Activated T-cell treated with anti-CD3 and anti-CD28 coated beads, Interleukin-2, amount 50 U/mL, for 4 hours (primary cell): ENCODE data around the gene TFR2. TPM values are rescaled to one million over a fixed set of nuclear protein-coding genes. Genes with fewer than 3 reads are reported as not detected.

Experiments used
- ATAC-seq, 2 donors: fragments of 200-7000 bp; cut with Tn5 transposase; one replicate each; pipeline ENCODE4 v1.10.0; 2021
- DNase-seq: peaks from one replicate; pipeline ENCODE4 v3.0.0-alpha.2; 2020
- H3K27me3 Mint-ChIP-seq: one replicate; pipeline ENCODE4 v1.8.0; 2021; ENCODE audit warnings: low read depth, mixed read lengths
- H3K36me3 Mint-ChIP-seq: one replicate; pipeline ENCODE4 v1.8.0; 2022; ENCODE audit warnings: mixed read lengths; ENCODE audit not compliant: insufficient read depth
- H3K4me1 Mint-ChIP-seq: one replicate; pipeline ENCODE4 v1.8.0; 2021; ENCODE audit warnings: low read depth, mixed read lengths
- H3K4me3 Mint-ChIP-seq: one replicate; pipeline ENCODE4 v1.8.0; 2021; ENCODE audit warnings: mild to moderate bottlenecking, moderate library complexity, mixed read lengths
- H3K9me3 Mint-ChIP-seq: one replicate; pipeline ENCODE4 v1.8.0; 2021; ENCODE audit warnings: mixed read lengths
- total RNA-seq, 3 donors: library from RNA; stranded (reverse); gene quantifications; one replicate each; pipeline ENCODE4 v1.2.1, GENCODE V29; 2021

Gene TFR2
- total RNA-seq, 3 donors from 2014 or later = 11.8 to 16.1 (median 15.4) TPM

DNA sequence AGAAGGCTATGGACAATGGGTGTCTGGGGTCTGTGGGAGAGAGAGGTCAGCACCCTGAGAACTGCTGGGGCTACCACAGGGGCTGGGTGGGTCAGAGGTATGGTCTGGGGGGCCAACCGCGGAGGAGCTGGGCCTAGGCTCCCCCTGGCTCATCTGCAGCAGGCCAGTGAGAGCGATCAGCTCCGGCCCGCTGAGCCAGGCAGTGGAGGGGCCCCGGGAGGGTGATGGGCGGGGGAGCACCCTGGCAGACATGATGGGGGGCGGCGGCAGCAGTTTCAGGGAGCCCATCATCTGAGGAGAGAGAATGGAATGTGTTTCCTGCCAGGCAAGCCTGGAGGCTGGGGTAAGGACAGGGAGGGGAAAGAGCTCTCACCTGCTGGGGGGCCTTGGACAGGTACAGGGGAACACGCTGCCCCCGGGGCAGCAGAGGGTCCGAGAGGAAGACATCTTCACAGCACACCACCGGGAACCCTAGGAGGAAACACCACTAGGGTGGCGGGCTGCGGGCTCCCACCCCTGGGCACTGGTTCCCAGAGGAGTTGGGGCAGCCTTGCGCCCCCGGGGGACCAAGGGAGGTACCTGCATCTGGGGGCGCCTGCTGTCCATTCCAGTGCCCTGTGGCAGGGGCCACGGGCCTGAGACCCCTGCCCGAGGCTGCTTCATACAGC, 68.9 kb downstream of the TFR2 start:
- Mint-ChIP-seq H3K4me3 (no peak overlapping the region), H3K27me3 (no peaks in the 10 kb centered on the region), H3K4me1 (peaks cover 24% of the 10 kb centered on the region), H3K9me3 (no peaks in the 10 kb centered on the region), H3K36me3 (peaks cover 3% of the 10 kb centered on the region)
- ATAC-seq (no peak), DNase-seq (no peak)

DNA sequence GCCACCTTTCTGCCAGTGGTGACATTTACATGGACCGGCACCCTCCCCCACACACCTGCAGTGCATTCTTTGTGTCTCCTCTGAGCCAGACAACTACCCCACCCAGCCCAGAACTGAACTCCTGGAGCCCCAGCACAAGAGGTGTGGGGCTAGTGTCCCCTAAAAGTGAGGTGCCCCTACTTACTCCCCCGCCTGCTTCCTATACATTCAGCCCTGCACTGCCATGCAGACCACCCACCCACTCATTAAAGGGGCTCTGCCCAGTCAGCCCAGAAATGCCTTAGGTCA, 69.6 kb downstream of the TFR2 start:
- peaks cover 24% of the 10 kb centered on the region for H3K4me1 Mint-ChIP-seq
- no peaks in the 10 kb centered on the region for H3K27me3 Mint-ChIP-seq
- DNase-seq (no peak), ATAC-seq (no peak)
- no peak overlapping the region for H3K4me3 Mint-ChIP-seq
- no peaks in the 10 kb centered on the region for H3K9me3 Mint-ChIP-seq
- H3K36me3 Mint-ChIP-seq = peaks cover 3% of the 10 kb centered on the region

- H3K36me3 Mint-ChIP-seq = no peaks in the 10 kb centered on the region
- no peaks in the 10 kb centered on the region for H3K9me3 Mint-ChIP-seq
- no peak for ATAC-seq
- no peaks in the 10 kb centered on the region for H3K27me3 Mint-ChIP-seq
- no peak for DNase-seq
- peaks cover 24% of the 10 kb centered on the region for H3K4me1 Mint-ChIP-seq
- no peak overlapping the region for H3K4me3 Mint-ChIP-seq
Measured at GRCh38 chr7:100570954-100571828, 70.2 kb downstream of the TFR2 start.

Other genes starting within 250 kb of the TFR2 start
- gene ZCWPW1, start 212.8 kb downstream of the TFR2 start, total RNA-seq = 1 to 10 TPM; 4.2 to 5.1 (median 4.8) TPM
- gene MEPCE, start 211.7 kb downstream of the TFR2 start, total RNA-seq = 10 to 100 TPM; 82.4 to 87.2 (median 84.4) TPM
- 10 to 100 TPM; 36.3 to 42.6 (median 37.4) TPM for gene PPP1R35, start 205.1 kb downstream of the TFR2 start, total RNA-seq
- gene SPACDR, start 177.3 kb downstream of the TFR2 start, total RNA-seq = under 1 TPM; 0.26 to 0.46 (median 0.41) TPM
- gene TSC22D4, start 162.3 kb downstream of the TFR2 start, total RNA-seq = 10 to 100 TPM; 65.4 to 81.9 (median 81.5) TPM
- gene NYAP1, start 157.6 kb downstream of the TFR2 start, total RNA-seq = under 1 TPM; 0.11 to 0.33 (median 0.18) TPM
- 10 to 100 TPM; 58.6 to 72.0 (median 65.9) TPM for gene AGFG2, start 102.3 kb downstream of the TFR2 start, total RNA-seq
- gene SAP25, start 67.7 kb downstream of the TFR2 start, total RNA-seq = 1 to 10 TPM; 6.2 to 8.1 (median 7.6) TPM
- gene LRCH4, start 55.4 kb downstream of the TFR2 start, total RNA-seq = 10 to 100 TPM; 69.3 to 75.5 (median 73.1) TPM
- gene FBXO24, start 55.2 kb downstream of the TFR2 start, total RNA-seq = under 1 TPM; 0.14 to 0.40 (median 0.34) TPM
- gene PCOLCE, start 39.2 kb downstream of the TFR2 start, total RNA-seq = 1 to 10 TPM; 1.4 to 3.1 (median 2.0) TPM
- 1 to 10 TPM; 7.8 to 8.4 (median 7.9) TPM for gene MOSPD3, start 29.0 kb downstream of the TFR2 start, total RNA-seq
- gene ACTL6B, start 14.9 kb upstream of the TFR2 start, total RNA-seq = not detected
- gene GNB2, start 32.2 kb upstream of the TFR2 start, total RNA-seq = 100 to 1,000 TPM; 209 to 231 (median 215) TPM
- 10 to 100 TPM; 56.2 to 88.3 (median 58.0) TPM for gene GIGYF1, start 52.7 kb upstream of the TFR2 start, total RNA-seq
- 100 to 1,000 TPM in 1 of 3 donors, 10 to 100 TPM in 2; 77.3 to 106 (median 85.9) TPM for gene POP7, start 64.6 kb upstream of the TFR2 start, total RNA-seq
- gene EPO, start 78.9 kb upstream of the TFR2 start, total RNA-seq = not detected
- gene ZAN, start 92.0 kb upstream of the TFR2 start, total RNA-seq = not detected
- 1 to 10 TPM; 1.5 to 3.9 (median 2.6) TPM for gene EPHB4, start 186.0 kb upstream of the TFR2 start, total RNA-seq
- gene SLC12A9, start 211.2 kb upstream of the TFR2 start, total RNA-seq = 10 to 100 TPM; 22.9 to 31.7 (median 29.6) TPM
- 10 to 100 TPM; 44.9 to 47.7 (median 45.4) TPM for gene TRIP6, start 225.8 kb upstream of the TFR2 start, total RNA-seq
- 100 to 1,000 TPM; 406 to 450 (median 436) TPM for gene SRRT, start 233.6 kb upstream of the TFR2 start, total RNA-seq
- 1 to 10 TPM; 3.7 to 5.1 (median 4.6) TPM for gene UFSP1, start 248.2 kb upstream of the TFR2 start, total RNA-seq